Measurements from ENCODE around the gene MFSD8. TPM values are rescaled to one million over a fixed set of nuclear protein-coding genes. Genes with fewer than 3 reads are reported as not detected.
"Not testable (repeated sequence)": the region's sequence is repeated elsewhere in the genome, so short reads cannot be mapped to it uniquely, and the experiment has no call there.

Gene MFSD8
- total RNA-seq, 2 experiments from 2014 or later: 13.0 to 15.3 TPM

- H3K36me3 Mint-ChIP-seq: peaks cover 13% of the 10 kb centered on the region
- ChIA-PET POLR2A (interaction anchor here (0.7 kb wide), 1 partner anchor 87 kb away, joined by 3 read pairs; no protein-coding TSS in a partner anchor), CTCF (no interaction called here)
- H3K27me3 Mint-ChIP-seq: no peaks in the 10 kb centered on the region
- H3K4me3 Mint-ChIP-seq: no peak overlapping the region
- no peaks in the 10 kb centered on the region for H3K9me3 Mint-ChIP-seq
- peaks cover 3% of the 10 kb centered on the region for H3K4me1 Mint-ChIP-seq (ENCODE audit: low read depth)
- H3K27ac Mint-ChIP-seq: no peak overlapping the region
- DNase-seq: no peak
- intact Hi-C loops (cut with micrococcal nuclease): no loop called here
Measured at GRCh38 chr4:127975121-127975770, 10.3 kb upstream of the MFSD8 start.

GRCh38 chr4:127970925-127971324 is 6.0 kb upstream of the MFSD8 start:
- H3K27ac Mint-ChIP-seq; H3K4me3 Mint-ChIP-seq; H3K27me3 Mint-ChIP-seq; H3K9me3 Mint-ChIP-seq; CTCF ChIA-PET; intact Hi-C loops (cut with micrococcal nuclease); POLR2A ChIA-PET; DNase-seq: not testable (repeated sequence)
- H3K4me1 Mint-ChIP-seq (ENCODE audit: low read depth): peaks cover 19% of the 10 kb centered on the region
- H3K36me3 Mint-ChIP-seq: peaks cover 12% of the 10 kb centered on the region

- Mint-ChIP-seq H3K36me3 (peaks cover 6% of the 10 kb centered on the region), H3K4me1 (ENCODE audit: low read depth) (peaks cover 22% of the 10 kb centered on the region), H3K27me3 (no peaks in the 10 kb centered on the region), H3K9me3 (no peaks in the 10 kb centered on the region), H3K4me3 (no peak overlapping the region), H3K27ac (no peak overlapping the region)
- ChIA-PET POLR2A (interaction anchor here (1.2 kb wide), 1 partner anchor 93 kb away, joined by 4 read pairs; the partner anchor contains the start of gene LARP1B), CTCF (interaction anchor here (1.3 kb wide), 1 partner anchor 29 kb away, joined by 4 read pairs; no protein-coding TSS in a partner anchor)
- DNase-seq: no peak
- intact Hi-C loops (cut with micrococcal nuclease): loop anchor here (10.0 kb wide), 1 partner anchor 1126 kb away; the partner anchor contains the start of genes C4orf33 and SCLT1
Measured at GRCh38 chr4:127968586-127968985, 3.6 kb upstream of the MFSD8 start.

GRCh38 chr4:127967141-127967775 is 2.3 kb upstream of the MFSD8 start:
- ChIA-PET CTCF (no interaction called here), POLR2A (no interaction called here)
- H3K4me1 Mint-ChIP-seq (ENCODE audit: low read depth): peaks cover 34% of the 10 kb centered on the region
- intact Hi-C loops (cut with micrococcal nuclease): loop anchor here (10.0 kb wide), 1 partner anchor 1128 kb away; the partner anchor contains the start of genes C4orf33 and SCLT1
- no peak for DNase-seq
- H3K4me3 Mint-ChIP-seq: no peak overlapping the region
- no peaks in the 10 kb centered on the region for H3K9me3 Mint-ChIP-seq
- H3K36me3 Mint-ChIP-seq: peaks cover 17% of the 10 kb centered on the region
- H3K27me3 Mint-ChIP-seq: no peaks in the 10 kb centered on the region
- H3K27ac Mint-ChIP-seq: peak overlapping the region; percentile 34

- H3K9me3 Mint-ChIP-seq: no peaks in the 10 kb centered on the region
- H3K27me3 Mint-ChIP-seq: no peaks in the 10 kb centered on the region
- ChIA-PET CTCF (interaction anchor here (0.8 to 1.7 kb wide), 7 partner anchors 11 to 321 kb away, joined by 3 to 7 read pairs (median 5); partner anchors contain the start of gene LARP1B), POLR2A (interaction anchor here (0.9 to 2.5 kb wide), 9 partner anchors 30 to 846 kb away, joined by 3 to 44 read pairs (median 6); partner anchors contain the start of genes HSPA4L, LARP1B, PGRMC2 and PLK4)
- peak overlapping the region; percentile 94 for H3K4me3 Mint-ChIP-seq
- intact Hi-C loops (cut with micrococcal nuclease): loop anchor here (1.0 to 10.0 kb wide), 7 partner anchors 32 to 1129 kb away; partner anchors contain the start of genes C4orf33, HSPA4L, LARP1B and PLK4
- peaks cover 17% of the 10 kb centered on the region for H3K36me3 Mint-ChIP-seq
- peaks cover 37% of the 10 kb centered on the region for H3K4me1 Mint-ChIP-seq (ENCODE audit: low read depth)
- peak overlapping the region; percentile 95 for H3K27ac Mint-ChIP-seq
- DNase-seq: peak; percentile 85
Measured at GRCh38 chr4:127965803-127966175, 816 bp upstream of the MFSD8 start.

GRCh38 chr4:127964426-127965061 is 429 bp downstream of the MFSD8 start:
- H3K9me3 Mint-ChIP-seq, H3K27me3 Mint-ChIP-seq: not testable (repeated sequence)
- Mint-ChIP-seq H3K4me3 (peak overlapping the region; percentile 94), H3K36me3 (peaks cover 17% of the 10 kb centered on the region), H3K27ac (peak overlapping the region; percentile 95), H3K4me1 (ENCODE audit: low read depth) (peaks cover 38% of the 10 kb centered on the region)
- CTCF ChIA-PET: interaction anchor here (0.8 to 1.7 kb wide), 5 partner anchors 13 to 182 kb away, joined by 4 to 7 read pairs (median 6); partner anchors contain the start of gene LARP1B
- intact Hi-C loops (cut with micrococcal nuclease): loop anchor here (1.0 to 10.0 kb wide), 7 partner anchors 33 to 1130 kb away; partner anchors contain the start of genes C4orf33, HSPA4L, LARP1B and PLK4
- DNase-seq: peak; percentile 44
- POLR2A ChIA-PET: interaction anchor here (1.1 to 2.5 kb wide), 5 partner anchors 33 to 323 kb away, joined by 6 to 44 read pairs (median 10); partner anchors contain the start of genes HSPA4L, LARP1B, PGRMC2 and PLK4

GRCh38 chr4:127963633-127964398 is 1.2 kb downstream of the MFSD8 start:
- H3K27me3 Mint-ChIP-seq, H3K9me3 Mint-ChIP-seq: not testable (repeated sequence)
- ChIA-PET POLR2A (interaction anchor here (0.7 to 2.5 kb wide), 4 partner anchors 50 to 324 kb away, joined by 3 to 44 read pairs (median 15); partner anchors contain the start of genes LARP1B, PGRMC2 and PLK4), CTCF (interaction anchor here (1.1 kb wide), 1 partner anchor 34 kb away, joined by 6 read pairs; no protein-coding TSS in a partner anchor)
- peaks cover 37% of the 10 kb centered on the region for H3K4me1 Mint-ChIP-seq (ENCODE audit: low read depth)
- intact Hi-C loops (cut with micrococcal nuclease): loop anchor here (2.0 to 10.0 kb wide), 2 partner anchors 847 to 1131 kb away; partner anchors contain the start of genes C4orf33 and SCLT1
- H3K4me3 Mint-ChIP-seq: peak overlapping the region; percentile 75
- H3K27ac Mint-ChIP-seq: peak overlapping the region; percentile 70
- DNase-seq: peak; percentile 30
- peaks cover 17% of the 10 kb centered on the region for H3K36me3 Mint-ChIP-seq

- Mint-ChIP-seq H3K4me1 (ENCODE audit: low read depth) (peaks cover 23% of the 10 kb centered on the region), H3K36me3 (peaks cover 15% of the 10 kb centered on the region)
- intact Hi-C loops (cut with micrococcal nuclease): loop anchor here (10.0 kb wide), 1 partner anchor 1135 kb away; the partner anchor contains the start of genes C4orf33 and SCLT1
Measured at GRCh38 chr4:127959794-127960193, 5.2 kb downstream of the MFSD8 start.

GRCh38 chr4:127957105-127957504 is 7.9 kb downstream of the MFSD8 start:
- ChIA-PET CTCF (no interaction called here), POLR2A (no interaction called here)
- H3K9me3 Mint-ChIP-seq: no peaks in the 10 kb centered on the region
- H3K36me3 Mint-ChIP-seq: peaks cover 10% of the 10 kb centered on the region
- intact Hi-C loops (cut with micrococcal nuclease): no loop called here
- H3K4me3 Mint-ChIP-seq: no peak overlapping the region
- no peaks in the 10 kb centered on the region for H3K27me3 Mint-ChIP-seq
- no peak for DNase-seq
- no peak overlapping the region for H3K27ac Mint-ChIP-seq
- peaks cover 4% of the 10 kb centered on the region for H3K4me1 Mint-ChIP-seq (ENCODE audit: low read depth)

More at GRCh38 chr4:127959794-127960193, 5.2 kb downstream of the MFSD8 start:
- Mint-ChIP-seq H3K9me3 (no peaks in the 10 kb centered on the region), H3K27ac (no peak overlapping the region), H3K4me3 (no peak overlapping the region), H3K27me3 (no peaks in the 10 kb centered on the region)
- CTCF ChIA-PET: no interaction called here
- POLR2A ChIA-PET: no interaction called here
- DNase-seq: no peak

- peak overlapping the region; percentile 3 for H3K27ac Mint-ChIP-seq
- CTCF ChIA-PET: no interaction called here
- intact Hi-C loops (cut with micrococcal nuclease): no loop called here
- H3K4me1 Mint-ChIP-seq (ENCODE audit: low read depth): peaks cover 8% of the 10 kb centered on the region
- H3K4me3 Mint-ChIP-seq: no peak overlapping the region
- no peak for DNase-seq
- no peaks in the 10 kb centered on the region for H3K27me3 Mint-ChIP-seq
- peaks cover 18% of the 10 kb centered on the region for H3K36me3 Mint-ChIP-seq
- POLR2A ChIA-PET: no interaction called here
- H3K9me3 Mint-ChIP-seq: no peaks in the 10 kb centered on the region
Measured at GRCh38 chr4:127936974-127937373, 28.0 kb downstream of the MFSD8 start.

- H3K27me3 Mint-ChIP-seq; H3K4me1 Mint-ChIP-seq (ENCODE audit: low read depth); H3K27ac Mint-ChIP-seq; DNase-seq; intact Hi-C loops (cut with micrococcal nuclease); H3K4me3 Mint-ChIP-seq; H3K9me3 Mint-ChIP-seq; POLR2A ChIA-PET: not testable (repeated sequence)
- H3K36me3 Mint-ChIP-seq: peaks cover 12% of the 10 kb centered on the region
- CTCF ChIA-PET: interaction anchor here (1.2 kb wide), 1 partner anchor 10 kb away, joined by 3 read pairs; no protein-coding TSS in a partner anchor
Measured at GRCh38 chr4:127931836-127932235, 33.1 kb downstream of the MFSD8 start.
